Limb (tissue), 2 donors: ENCODE measurements around the gene ZRANB3.
"Not testable (repeated sequence)": the region's sequence is repeated elsewhere in the genome, so short reads cannot be mapped to it uniquely, and the experiment has no call there.

ENCODE experiments used
- DNase-seq, 2 donors: peaks; one replicate each; pipeline ENCODE4 v3.0.0-alpha.2; 2016; ENCODE audit errors: extremely low spot score in 2 of 2

ZRANB3 gene

GRCh38 chr2:135490376-135490775 lies 40.6 kb downstream of the ZRANB3 start:
- no peak for DNase-seq

DNA sequence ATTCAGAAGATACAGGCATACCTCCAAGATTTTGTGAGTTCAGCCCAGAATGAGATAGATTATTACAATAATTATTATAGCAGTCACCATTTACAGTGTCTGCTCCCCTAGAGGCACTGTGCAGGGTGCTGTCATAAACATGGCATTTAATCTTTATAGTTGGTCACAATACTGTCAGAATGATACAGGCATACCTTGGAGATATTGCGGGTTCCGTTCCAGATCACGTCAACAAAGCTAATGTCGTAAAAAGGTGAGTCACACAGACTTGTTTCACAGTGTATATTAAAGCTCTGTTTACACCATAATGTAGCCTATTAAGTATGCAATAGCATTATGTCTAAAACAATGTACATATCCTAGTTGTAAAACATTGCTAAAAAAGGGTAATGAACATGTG lies 45.6 kb downstream of the ZRANB3 start:
- no peak for DNase-seq

DNA sequence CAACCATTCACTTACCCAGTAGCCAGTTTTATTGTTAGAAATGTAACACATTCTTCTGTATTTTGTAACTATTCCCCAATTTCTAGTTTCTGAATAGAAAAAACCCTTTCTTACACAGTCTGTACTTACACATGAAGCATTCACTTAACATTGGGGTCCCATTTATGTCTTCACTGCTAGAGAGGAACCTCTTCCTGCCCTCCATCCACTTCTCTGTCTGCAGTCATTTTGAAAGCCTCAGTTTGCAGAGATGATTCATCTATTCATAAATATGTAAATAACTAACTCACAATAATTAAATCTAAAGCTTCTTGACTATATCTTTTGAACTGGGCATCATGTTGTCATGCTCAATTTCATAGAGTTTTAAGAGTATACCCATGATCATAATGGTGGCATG lies 55.9 kb downstream of the ZRANB3 start:
- DNase-seq = no peak

DNA sequence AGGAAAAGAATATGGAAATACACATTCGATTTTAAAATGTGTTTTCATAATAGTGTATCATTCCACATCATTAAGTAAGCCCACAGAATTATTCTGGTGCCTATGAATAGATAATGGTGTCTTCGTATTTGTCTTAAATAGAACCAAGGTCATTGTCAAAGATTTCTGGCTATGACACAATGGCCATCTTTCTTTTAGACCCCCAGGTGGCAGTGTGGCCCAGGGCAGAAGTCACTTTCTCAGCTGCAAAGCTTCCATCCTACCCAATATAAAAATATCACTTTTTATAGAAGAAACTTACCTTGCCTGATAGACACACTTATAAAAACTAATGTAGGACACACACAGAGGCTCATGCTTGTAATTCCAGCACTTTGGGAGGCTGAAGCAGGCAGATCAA lies 57.5 kb downstream of the ZRANB3 start:
- DNase-seq = no peak

- no peak for DNase-seq
Observed at GRCh38 chr2:135471106-135471505, 59.9 kb downstream of the ZRANB3 start.

DNA sequence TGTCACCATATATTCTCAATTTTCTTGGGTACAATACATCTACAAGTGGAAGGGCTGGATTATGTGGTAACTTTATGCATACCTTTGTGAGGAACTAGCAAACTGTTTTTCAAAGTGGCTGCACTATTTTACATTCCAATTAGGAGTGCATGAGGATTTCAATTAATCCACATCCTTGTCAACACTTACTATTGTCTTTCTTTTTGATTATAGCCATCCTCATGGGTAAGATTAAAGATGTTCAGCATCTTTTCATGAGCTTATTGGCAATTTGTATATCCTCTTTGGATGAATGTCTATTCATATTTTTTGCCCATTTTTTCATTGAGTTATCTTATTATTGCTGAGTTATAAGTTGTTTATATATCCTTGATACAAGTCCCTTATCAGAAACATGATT lies 73.7 kb downstream of the ZRANB3 start:
- DNase-seq = no peak

DNA sequence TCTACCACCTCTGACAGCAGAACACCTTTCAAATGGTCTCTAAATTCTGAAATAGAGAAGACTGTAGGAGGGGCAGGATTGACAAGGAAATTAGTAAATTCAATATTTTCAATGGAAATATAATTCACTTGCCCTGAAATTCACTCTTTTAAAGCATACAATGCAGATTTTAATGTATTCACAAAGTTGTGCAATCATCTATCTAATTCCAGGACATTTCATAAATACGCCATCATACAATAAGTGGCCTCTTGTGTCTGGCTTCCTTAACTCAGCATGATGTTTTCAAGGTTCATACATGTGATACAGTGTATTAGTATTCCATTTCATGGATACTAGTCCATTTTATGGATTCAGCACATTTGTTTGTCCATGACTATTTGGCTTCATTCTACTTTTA lies 74.2 kb downstream of the ZRANB3 start:
- DNase-seq = no peak

DNA sequence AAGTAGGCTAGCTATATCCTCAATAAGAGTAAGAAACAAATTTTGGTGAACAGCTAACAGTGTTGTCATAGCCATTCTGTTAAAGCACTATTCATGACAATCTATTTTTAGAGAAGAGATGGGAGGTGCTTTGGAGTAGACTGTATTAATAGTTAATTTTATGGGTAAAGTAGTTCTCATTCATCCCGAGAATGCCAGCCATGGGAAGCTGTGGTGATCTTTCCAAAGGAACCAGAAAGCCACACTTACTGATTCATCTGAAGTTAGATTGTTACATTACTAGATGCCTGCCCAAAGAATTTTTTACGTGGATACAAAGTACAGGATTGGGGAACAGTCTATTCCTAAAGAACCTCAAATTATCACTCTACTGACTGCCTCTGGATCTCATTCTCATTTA lies 74.6 kb downstream of the ZRANB3 start:
- no peak for DNase-seq

DNA sequence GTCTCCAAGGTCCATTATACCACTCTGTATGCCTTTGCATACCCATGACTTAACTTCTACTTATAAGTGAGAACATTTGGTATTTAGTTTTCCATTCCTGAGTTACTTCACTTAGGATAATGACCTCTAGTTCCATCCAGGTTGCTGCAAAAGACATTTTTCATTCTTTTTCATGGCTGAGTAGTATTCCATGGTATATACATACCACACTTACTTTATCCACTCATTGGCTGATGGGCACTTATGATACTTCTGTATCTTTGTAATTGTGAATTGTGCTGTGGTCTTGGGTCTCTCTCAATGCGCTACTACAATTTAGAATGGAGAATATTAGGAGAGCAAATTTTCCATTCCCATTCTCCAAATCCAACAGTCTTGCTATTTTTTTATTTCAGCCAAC lies 76.4 kb downstream of the ZRANB3 start:
- no peak for DNase-seq

DNA sequence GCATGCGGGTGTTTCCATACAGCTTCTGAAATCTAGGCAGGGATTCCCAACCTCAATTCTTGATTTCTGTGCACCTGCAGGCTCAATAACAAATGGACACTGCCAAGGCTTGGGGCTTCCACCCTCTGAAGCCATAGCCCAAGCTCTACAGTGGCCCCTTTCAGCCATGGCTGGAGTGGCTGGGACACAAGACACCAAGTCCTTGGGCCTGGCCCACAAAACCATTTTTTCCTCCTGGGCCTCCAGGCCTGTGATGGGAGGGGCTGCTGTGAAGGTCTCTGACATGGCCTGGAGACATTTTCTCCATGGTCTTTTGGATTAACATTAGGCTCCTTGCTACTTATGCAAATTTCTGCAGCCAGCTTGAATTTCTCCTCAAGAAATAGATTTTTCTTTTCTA lies 78.0 kb downstream of the ZRANB3 start:
- DNase-seq = not testable (repeated sequence)

GRCh38 chr2:135451966-135452365 lies 79.1 kb downstream of the ZRANB3 start:
- no peak for DNase-seq

GRCh38 chr2:135443013-135443412 lies 88.0 kb downstream of the ZRANB3 start:
- DNase-seq = not testable (repeated sequence)

DNA sequence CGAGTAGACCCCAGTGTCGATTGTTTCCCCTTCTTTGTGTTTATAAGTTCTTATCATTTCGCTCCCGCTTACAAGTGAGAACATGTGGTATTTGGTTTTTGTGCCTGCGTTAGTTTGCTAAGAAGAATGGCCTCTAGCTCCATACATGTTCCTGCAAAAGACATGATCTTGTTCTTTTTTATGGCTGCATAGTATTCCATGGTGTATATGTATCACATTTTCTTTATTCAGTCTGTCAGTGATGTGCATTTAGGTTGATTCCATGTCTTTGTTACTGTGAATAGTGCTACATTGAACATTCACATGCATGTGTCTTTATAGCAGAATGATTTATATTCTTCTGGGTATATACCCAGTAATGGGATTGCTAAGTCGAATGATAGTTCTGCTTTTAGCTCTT lies 95.9 kb downstream of the ZRANB3 start:
- DNase-seq = not testable (repeated sequence)

DNA sequence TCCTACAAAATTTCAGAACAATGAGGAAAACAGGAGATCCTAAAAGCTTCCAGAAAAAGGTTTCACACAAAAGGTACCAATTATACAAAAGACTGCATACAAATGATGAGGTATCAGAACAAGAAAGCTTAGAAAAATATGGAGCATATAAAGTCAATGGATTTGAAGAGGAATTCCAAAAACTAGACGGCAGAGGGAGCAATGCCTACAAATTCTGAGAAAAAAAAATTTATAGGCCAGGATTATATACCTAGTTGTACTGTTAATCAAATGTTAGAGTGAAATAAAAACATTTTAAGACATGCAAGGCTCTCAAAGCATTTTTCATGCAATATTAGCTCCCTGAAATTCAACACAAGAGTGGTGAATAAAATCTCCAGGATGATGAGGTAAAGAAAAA lies 106.2 kb downstream of the ZRANB3 start:
- no peak for DNase-seq

- DNase-seq = no peak
Observed at GRCh38 chr2:135422898-135423297, 108.1 kb downstream of the ZRANB3 start.

DNA sequence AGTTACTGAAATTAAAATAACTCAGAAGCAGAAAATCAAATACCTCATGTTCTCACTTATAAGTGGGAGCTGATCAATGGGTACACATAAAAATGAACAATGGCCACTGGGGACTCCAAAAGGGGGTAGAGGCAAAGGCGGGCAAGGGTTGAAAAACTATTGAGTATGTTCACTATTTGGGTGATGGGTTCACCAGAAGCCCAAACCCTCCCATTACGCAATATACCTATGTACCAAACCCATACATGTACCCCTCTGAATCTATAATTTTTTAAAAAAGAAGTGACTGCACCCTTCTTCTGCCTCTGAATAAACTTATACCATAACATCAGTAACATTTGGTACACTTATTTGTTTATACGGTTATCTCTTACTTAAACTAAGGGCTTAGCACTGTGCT lies 119.4 kb downstream of the ZRANB3 start:
- DNase-seq = no peak

- no peak for DNase-seq
Observed at GRCh38 chr2:135409436-135409835, 121.6 kb downstream of the ZRANB3 start.

- DNase-seq = not testable (repeated sequence)
Observed at GRCh38 chr2:135396259-135396658, 134.8 kb downstream of the ZRANB3 start.

DNA sequence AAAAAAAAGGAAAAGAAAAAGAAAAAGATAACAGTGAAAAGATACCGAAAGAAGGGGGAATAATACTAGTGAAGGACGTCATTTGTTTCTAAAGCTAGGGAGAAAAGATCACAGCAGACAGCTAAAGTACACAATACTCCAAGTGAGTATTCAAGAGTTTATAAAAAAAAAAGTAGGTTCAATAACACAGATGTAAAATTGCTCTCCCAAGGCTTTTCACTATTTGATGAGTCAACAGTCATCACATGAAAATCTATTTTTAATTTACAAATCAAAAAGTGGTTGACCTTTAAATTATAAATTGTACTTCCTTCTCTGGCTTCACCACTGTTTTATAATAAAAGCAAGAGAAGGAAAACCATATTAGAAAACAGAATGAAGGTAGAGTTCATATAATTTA lies 144.0 kb downstream of the ZRANB3 start:
- DNase-seq = no peak

GRCh38 chr2:135378591-135378990 lies 152.4 kb downstream of the ZRANB3 start:
- DNase-seq = no peak

DNA sequence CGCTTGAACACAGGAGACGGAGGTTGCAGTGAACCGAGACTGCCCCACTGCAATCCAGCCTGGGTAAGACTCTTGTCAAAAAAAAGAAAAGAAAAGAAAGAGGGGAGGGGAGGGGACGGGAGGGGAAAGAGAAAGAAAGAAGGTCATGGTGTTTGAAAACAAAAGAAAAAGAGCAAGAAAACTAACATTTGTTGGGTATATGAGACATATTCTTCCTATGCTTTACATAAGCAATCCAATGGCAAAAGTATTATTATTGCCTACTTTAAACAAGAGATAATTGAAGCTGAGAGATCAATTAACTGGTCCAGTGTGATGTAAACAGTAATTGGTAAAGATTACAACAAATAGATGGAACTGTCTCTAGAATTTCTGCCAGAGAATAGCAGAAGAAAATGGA lies 157.3 kb downstream of the ZRANB3 start:
- no peak for DNase-seq

- no peak for DNase-seq
Observed at GRCh38 chr2:135349941-135350340, 181.1 kb downstream of the ZRANB3 start.

DNA sequence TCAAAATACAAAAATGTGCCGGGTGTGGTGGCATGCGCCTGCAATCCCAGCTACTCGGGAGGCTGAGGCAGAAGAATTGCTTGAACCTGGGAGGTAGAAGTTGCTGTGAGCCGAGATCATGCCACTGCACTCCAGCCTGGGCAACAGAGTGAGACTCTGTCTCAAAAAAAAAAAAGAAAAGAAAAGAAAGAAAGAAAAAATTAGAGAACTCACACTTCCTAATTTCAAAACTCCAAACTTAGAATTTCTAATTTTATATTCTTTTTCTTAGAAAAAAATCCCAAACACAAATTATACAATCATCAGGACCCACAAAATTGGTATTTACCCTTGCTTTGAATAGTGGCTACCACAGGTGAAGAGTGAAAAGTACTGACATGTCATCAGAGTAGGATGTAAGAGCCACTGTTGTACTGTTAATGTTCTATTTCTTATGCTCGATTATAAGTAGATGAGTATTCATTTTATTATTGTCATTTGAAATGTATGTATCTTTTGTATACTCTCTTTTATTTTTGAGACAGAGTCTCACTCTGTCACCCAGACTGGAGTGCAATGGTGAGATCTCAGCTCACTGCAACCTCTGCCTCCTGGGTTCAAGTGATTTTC lies 182.8 kb downstream of the ZRANB3 start:
- not testable (repeated sequence) for DNase-seq

- DNase-seq = no peak
Observed at GRCh38 chr2:135337071-135337470, 193.9 kb downstream of the ZRANB3 start.
